Activated CD4-positive, alpha-beta memory T cell treated with anti-CD3 and anti-CD28 coated beads for 36 hours (primary cell): ENCODE data around the gene GSPT1. TPM values are rescaled to one million over a fixed set of nuclear protein-coding genes. Genes with fewer than 3 reads are reported as not detected.
"Not testable (repeated sequence)": the region's sequence is repeated elsewhere in the genome, so short reads cannot be mapped to it uniquely, and the experiment has no call there.

Experiments
- CTCF ChIA-PET: fragments of 350-600 bp; sonication (Branson Sonifier 250); formaldehyde crosslinking; loops from one replicate; lab custom pipeline; 2021; ENCODE audit warnings: antibody characterized with exemption, inconsistent platforms; lab: Charles Lee
- POLR2A ChIA-PET: fragments of 350-600 bp; sonication (Branson Sonifier 250); formaldehyde crosslinking; loops from one replicate; lab custom pipeline; 2021; ENCODE audit warnings: antibody characterized with exemption; lab: Charles Lee
- DNase-seq: peaks from one replicate; pipeline ENCODE4 v3.0.0-alpha.2; 2020
- H3K27ac Mint-ChIP-seq: one replicate; pipeline ENCODE4 v1.8.0; 2021; ENCODE audit warnings: mixed read lengths
- H3K27me3 Mint-ChIP-seq: one replicate; pipeline ENCODE4 v1.8.0; 2021; ENCODE audit warnings: mixed read lengths
- H3K36me3 Mint-ChIP-seq: one replicate; pipeline ENCODE4 v1.8.0; 2021; ENCODE audit warnings: mixed read lengths
- H3K4me1 Mint-ChIP-seq: one replicate; pipeline ENCODE4 v1.8.0; 2021; ENCODE audit warnings: low read depth, mixed read lengths
- H3K4me3 Mint-ChIP-seq: one replicate; pipeline ENCODE4 v1.8.0; 2021; ENCODE audit warnings: mild to moderate bottlenecking, mixed read lengths
- H3K9me3 Mint-ChIP-seq: one replicate; pipeline ENCODE4 v1.8.0; 2021; ENCODE audit warnings: mixed read lengths
- intact Hi-C: fragments of 100-400 bp; cut with micrococcal nuclease; formaldehyde crosslinking; loops from one replicate; pipeline ENCODE4 v1.15.1; 2023
- total RNA-seq, 2 experiments: library from RNA; stranded (reverse); gene quantifications; one replicate each; pipeline ENCODE4 v1.2.3, GENCODE V29; 2021

GSPT1 gene
- total RNA-seq, 2 experiments from 2014 or later: 185 to 190 TPM

GRCh38 chr16:11948819-11949218 lies 33.1 kb upstream of the GSPT1 start:
- intact Hi-C loops: loop anchor here (1.0 kb wide), 1 partner anchor 119 kb away; no protein-coding TSS in a partner anchor
- DNase-seq: no peak
- no peaks in the 10 kb centered on the region for H3K4me1 Mint-ChIP-seq
- H3K9me3 Mint-ChIP-seq: no peaks in the 10 kb centered on the region
- H3K36me3 Mint-ChIP-seq: no peaks in the 10 kb centered on the region
- H3K4me3 Mint-ChIP-seq: no peak overlapping the region
- H3K27me3 Mint-ChIP-seq: no peaks in the 10 kb centered on the region
- ChIA-PET CTCF (interaction anchor here (0.6 to 1.9 kb wide), 4 partner anchors 28 to 119 kb away, joined by 3 to 20 read pairs (median 4); partner anchors contain the start of gene SNX29), POLR2A (no interaction called here)
- H3K27ac Mint-ChIP-seq: no peak overlapping the region

GRCh38 chr16:11946433-11946832 lies 30.7 kb upstream of the GSPT1 start:
- POLR2A ChIA-PET: no interaction called here
- intact Hi-C loops: no loop called here
- no peaks in the 10 kb centered on the region for H3K4me1 Mint-ChIP-seq

GRCh38 chr16:11941945-11942344 lies 26.2 kb upstream of the GSPT1 start, which contains the start of gene NPIPB2:
NPIPB2 (minus strand) TSS chr16:11942045; CDS start chr16:11942045, 0 bp downstream.
- H3K27me3 Mint-ChIP-seq, POLR2A ChIA-PET, intact Hi-C loops, H3K4me1 Mint-ChIP-seq, H3K9me3 Mint-ChIP-seq, H3K36me3 Mint-ChIP-seq, H3K4me3 Mint-ChIP-seq, CTCF ChIA-PET, DNase-seq, H3K27ac Mint-ChIP-seq: not testable (repeated sequence)

More at GRCh38 chr16:11946433-11946832, 30.7 kb upstream of the GSPT1 start:
- DNase-seq: no peak
- Mint-ChIP-seq H3K36me3 (no peaks in the 10 kb centered on the region), H3K27ac (no peak overlapping the region), H3K27me3 (no peaks in the 10 kb centered on the region), H3K4me3 (no peak overlapping the region), H3K9me3 (no peaks in the 10 kb centered on the region)
- CTCF ChIA-PET: interaction anchor here (2.1 kb wide), 1 partner anchor 121 kb away, joined by 7 read pairs; no protein-coding TSS in a partner anchor

- H3K36me3 Mint-ChIP-seq, CTCF ChIA-PET, H3K27me3 Mint-ChIP-seq, POLR2A ChIA-PET, H3K27ac Mint-ChIP-seq, intact Hi-C loops, H3K4me1 Mint-ChIP-seq, DNase-seq, H3K4me3 Mint-ChIP-seq, H3K9me3 Mint-ChIP-seq: not testable (repeated sequence)
These were observed 11.6 kb upstream of the GSPT1 start for GRCh38 chr16:11927350-11927749.

GRCh38 chr16:11924046-11924445 lies 8.3 kb upstream of the GSPT1 start:
- H3K27ac Mint-ChIP-seq, H3K36me3 Mint-ChIP-seq, H3K4me1 Mint-ChIP-seq, H3K27me3 Mint-ChIP-seq, intact Hi-C loops, H3K9me3 Mint-ChIP-seq, H3K4me3 Mint-ChIP-seq, CTCF ChIA-PET, DNase-seq, POLR2A ChIA-PET: not testable (repeated sequence)

GRCh38 chr16:11916524-11917285 lies 949 bp upstream of the GSPT1 start:
- H3K4me3 Mint-ChIP-seq: peak overlapping the region; percentile 82
- peak overlapping the region; percentile 89 for H3K27ac Mint-ChIP-seq
- peaks cover 22% of the 10 kb centered on the region for H3K36me3 Mint-ChIP-seq
- peak; percentile 12 for DNase-seq
- peaks cover 30% of the 10 kb centered on the region for H3K4me1 Mint-ChIP-seq
- intact Hi-C loops: loop anchor here (1.0 to 5.0 kb wide), 3 partner anchors 60 to 974 kb away; partner anchors contain the start of genes CLEC16A, DEXI, SNX29 and TXNDC11
- POLR2A ChIA-PET: interaction anchor here (0.6 to 1.6 kb wide), 3 partner anchors 60 to 164 kb away, joined by 3 to 4 read pairs (median 4); partner anchors contain the start of genes RSL1D1 and SNX29
- H3K27me3 Mint-ChIP-seq: peaks cover 4% of the 10 kb centered on the region
- no peaks in the 10 kb centered on the region for H3K9me3 Mint-ChIP-seq
- CTCF ChIA-PET: interaction anchor here (0.7 to 1.5 kb wide), 3 partner anchors 60 to 151 kb away, joined by 3 to 9 read pairs (median 7); partner anchors contain the start of gene SNX29

GRCh38 chr16:11915114-11915643 lies 577 bp downstream of the GSPT1 start:
- Mint-ChIP-seq H3K27ac (peak overlapping the region; percentile 92), H3K36me3 (peaks cover 22% of the 10 kb centered on the region), H3K27me3 (peaks cover 4% of the 10 kb centered on the region), H3K9me3 (no peaks in the 10 kb centered on the region), H3K4me3 (peak overlapping the region; percentile 95), H3K4me1 (peaks cover 41% of the 10 kb centered on the region)
- ChIA-PET CTCF (interaction anchor here (1.5 kb wide), 1 partner anchor 62 kb away, joined by 9 read pairs; the partner anchor contains the start of gene SNX29), POLR2A (interaction anchor here (0.6 to 1.7 kb wide), 4 partner anchors 34 to 173 kb away, joined by 4 to 6 read pairs (median 4); partner anchors contain the start of genes RSL1D1 and TXNDC11)
- intact Hi-C loops: loop anchor here (2.0 to 5.0 kb wide), 2 partner anchors 14 to 973 kb away; partner anchors contain the start of genes CLEC16A and DEXI
- peak; percentile 47 for DNase-seq

GRCh38 chr16:11914210-11915113 lies 1.3 kb downstream of the GSPT1 start:
- H3K27me3 Mint-ChIP-seq: no peaks in the 10 kb centered on the region
- peak overlapping the region; percentile 95 for H3K4me3 Mint-ChIP-seq
- ChIA-PET POLR2A (interaction anchor here (0.6 to 1.7 kb wide), 6 partner anchors 11 to 333 kb away, joined by 3 to 6 read pairs (median 4); partner anchors contain the start of genes RSL1D1, TXNDC11 and ZC3H7A), CTCF (interaction anchor here (0.8 to 2.5 kb wide), 3 partner anchors 12 to 154 kb away, joined by 5 to 9 read pairs (median 6); no protein-coding TSS in a partner anchor)
- H3K27ac Mint-ChIP-seq: peak overlapping the region; percentile 92
- H3K36me3 Mint-ChIP-seq: peaks cover 22% of the 10 kb centered on the region
- peaks cover 47% of the 10 kb centered on the region for H3K4me1 Mint-ChIP-seq
- no peaks in the 10 kb centered on the region for H3K9me3 Mint-ChIP-seq
- intact Hi-C loops: loop anchor here (1.0 to 5.0 kb wide), 4 partner anchors 14 to 972 kb away; partner anchors contain the start of genes CLEC16A, DEXI, RSL1D1 and ZC3H7A
- peak; percentile 55 for DNase-seq

GRCh38 chr16:11913425-11914079 lies 2.2 kb downstream of the GSPT1 start:
- peaks cover 53% of the 10 kb centered on the region for H3K4me1 Mint-ChIP-seq
- no peaks in the 10 kb centered on the region for H3K27me3 Mint-ChIP-seq
- ChIA-PET POLR2A (interaction anchor here (0.6 to 1.5 kb wide), 6 partner anchors 10 to 332 kb away, joined by 3 to 6 read pairs (median 3); partner anchors contain the start of genes RSL1D1 and ZC3H7A), CTCF (interaction anchor here (0.8 to 2.5 kb wide), 3 partner anchors 11 to 155 kb away, joined by 5 to 9 read pairs (median 6); no protein-coding TSS in a partner anchor)
- peak overlapping the region; percentile 95 for H3K4me3 Mint-ChIP-seq
- no peaks in the 10 kb centered on the region for H3K9me3 Mint-ChIP-seq
- peak overlapping the region; percentile 92 for H3K27ac Mint-ChIP-seq
- DNase-seq: peak; percentile 44
- H3K36me3 Mint-ChIP-seq: peaks cover 28% of the 10 kb centered on the region
- intact Hi-C loops: loop anchor here (1.0 to 5.0 kb wide), 3 partner anchors 13 to 116 kb away; partner anchors contain the start of genes RSL1D1 and ZC3H7A

GRCh38 chr16:11909653-11910545 lies 5.9 kb downstream of the GSPT1 start:
- no peak overlapping the region for H3K4me3 Mint-ChIP-seq
- H3K27ac Mint-ChIP-seq: peak overlapping the region; percentile 38
- no peak for DNase-seq
- intact Hi-C loops: loop anchor here (5.0 kb wide), 1 partner anchor 113 kb away; the partner anchor contains the start of gene ZC3H7A
- H3K36me3 Mint-ChIP-seq: peaks cover 35% of the 10 kb centered on the region
- no peaks in the 10 kb centered on the region for H3K27me3 Mint-ChIP-seq
- ChIA-PET CTCF (no interaction called here), POLR2A (interaction anchor here (0.6 kb wide), 1 partner anchor 112 kb away, joined by 3 read pairs; no protein-coding TSS in a partner anchor)
- no peaks in the 10 kb centered on the region for H3K9me3 Mint-ChIP-seq
- H3K4me1 Mint-ChIP-seq: peaks cover 70% of the 10 kb centered on the region
